ENCODE data around the gene ASXL2.

DNA sequence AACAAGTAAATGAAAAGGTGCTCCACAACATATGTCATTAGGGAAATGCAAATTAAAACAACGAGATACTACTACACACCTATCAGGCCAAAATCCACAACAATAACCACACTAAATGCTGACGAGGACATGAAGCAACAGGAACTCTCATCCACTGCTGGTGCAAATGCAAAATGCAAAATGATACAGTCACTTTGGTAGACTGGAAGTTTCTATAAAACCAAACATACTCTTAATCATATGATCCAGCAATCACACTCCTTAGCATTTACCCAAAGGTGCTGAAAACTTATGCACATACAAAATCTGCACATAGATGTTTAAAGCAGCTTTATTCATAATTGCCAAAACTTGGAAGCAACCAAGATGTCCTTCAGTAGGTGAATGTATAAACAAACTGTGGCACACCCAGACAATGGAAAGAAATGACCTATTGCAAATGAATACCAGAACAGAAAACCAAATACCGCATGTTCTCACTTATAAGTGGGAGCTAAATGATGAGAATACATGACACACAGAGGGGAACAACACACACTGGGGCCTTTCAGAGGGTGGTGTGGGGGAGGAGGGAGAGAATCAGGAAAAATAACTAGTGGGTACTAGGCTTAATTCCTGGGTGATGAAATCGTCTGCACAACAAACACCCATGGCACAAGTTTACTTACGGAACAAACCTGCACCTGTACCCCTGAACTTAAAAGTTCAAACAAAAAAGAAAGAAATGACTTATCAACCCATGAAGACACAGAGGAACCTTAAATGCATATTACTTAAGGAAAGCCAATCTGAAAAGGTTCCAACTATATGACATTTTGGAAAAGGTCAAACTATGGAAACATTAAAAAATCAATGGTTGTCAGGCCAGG, 80.4 kb downstream of the ASXL2 start:
- TF ChIP-seq, protein P1, sequence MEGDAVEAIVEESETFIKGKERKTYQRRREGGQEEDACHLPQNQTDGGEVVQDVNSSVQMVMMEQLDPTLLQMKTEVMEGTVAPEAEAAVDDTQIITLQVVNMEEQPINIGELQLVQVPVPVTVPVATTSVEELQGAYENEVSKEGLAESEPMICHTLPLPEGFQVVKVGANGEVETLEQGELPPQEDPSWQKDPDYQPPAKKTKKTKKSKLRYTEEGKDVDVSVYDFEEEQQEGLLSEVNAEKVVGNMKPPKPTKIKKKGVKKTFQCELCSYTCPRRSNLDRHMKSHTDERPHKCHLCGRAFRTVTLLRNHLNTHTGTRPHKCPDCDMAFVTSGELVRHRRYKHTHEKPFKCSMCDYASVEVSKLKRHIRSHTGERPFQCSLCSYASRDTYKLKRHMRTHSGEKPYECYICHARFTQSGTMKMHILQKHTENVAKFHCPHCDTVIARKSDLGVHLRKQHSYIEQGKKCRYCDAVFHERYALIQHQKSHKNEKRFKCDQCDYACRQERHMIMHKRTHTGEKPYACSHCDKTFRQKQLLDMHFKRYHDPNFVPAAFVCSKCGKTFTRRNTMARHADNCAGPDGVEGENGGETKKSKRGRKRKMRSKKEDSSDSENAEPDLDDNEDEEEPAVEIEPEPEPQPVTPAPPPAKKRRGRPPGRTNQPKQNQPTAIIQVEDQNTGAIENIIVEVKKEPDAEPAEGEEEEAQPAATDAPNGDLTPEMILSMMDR (IDR thresholded peaks at IDR 0.05), result no peak
- TF ChIP-seq EP300 (IDR thresholded peaks at IDR 0.05) (no peak), POLR2A (IDR thresholded peaks at IDR 0.05) (no peak), POLR2AphosphoS5 (IDR thresholded peaks at IDR 0.05) (no peak)

Measured in gastroesophageal sphincter (tissue), 3 donors.